ENCODE data around the gene WDR53.
"Not testable (repeated sequence)": the region's sequence is repeated elsewhere in the genome, so short reads cannot be mapped to it uniquely, and the experiment has no call there.

The WDR53 gene

DNA sequence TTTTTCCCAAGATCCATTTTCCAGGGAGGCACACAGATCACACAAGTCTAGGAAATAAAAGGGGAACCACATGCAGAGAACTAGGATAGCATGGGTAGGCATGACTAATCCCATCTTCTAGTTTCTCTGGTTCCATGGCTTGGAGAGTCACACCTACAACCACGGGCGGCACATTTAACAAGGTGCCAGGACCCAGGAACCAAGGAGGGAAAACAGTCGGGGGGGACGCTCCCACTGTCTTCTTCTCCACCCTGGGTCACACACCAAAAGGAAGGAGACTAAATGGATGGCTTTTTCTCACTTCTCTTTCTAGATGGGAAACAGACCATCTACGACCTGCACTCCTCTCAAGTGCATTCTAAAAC is 48.7 kb downstream of the WDR53 start:
- no peak for DNase-seq (ENCODE audit: insufficient read length, low spot score)
- TF ChIP-seq POLR2AphosphoS5 (IDR thresholded peaks at IDR 0.05; ENCODE audit: low read depth, low read length) = no peak
- FAIRE-seq = no peak

GRCh38 chr3:196518966-196519717 is 49.2 kb downstream of the WDR53 start:
- peak; percentile 54 for FAIRE-seq
- no peak for DNase-seq (ENCODE audit: insufficient read length, low spot score)
- TF ChIP-seq POLR2A (IDR thresholded peaks at IDR 0.05; ENCODE audit: low read depth, low read length) (no peak), POU2F2 (IDR thresholded peaks at IDR 0.05; ENCODE audit: low read depth, low read length) (no peak), POLR2AphosphoS5 (IDR thresholded peaks at IDR 0.05; ENCODE audit: low read depth, low read length) (no peak), PAX5 (IDR thresholded peaks at IDR 0.05; ENCODE audit: insufficient read depth, low read length, severe bottlenecking) (no peak), SPI1 (IDR thresholded peaks at IDR 0.05; ENCODE audit: low read depth, low read length) (no peak), TAF1 (IDR thresholded peaks at IDR 0.05; ENCODE audit: low read depth, low read length) (no peak)

GRCh38 chr3:196517919-196518318 is 50.4 kb downstream of the WDR53 start:
- FAIRE-seq (no peak), DNase-seq (ENCODE audit: insufficient read length, low spot score) (no peak)
- no peak for TF ChIP-seq POU2F2 (IDR thresholded peaks at IDR 0.05; ENCODE audit: low read depth, low read length)
- TF ChIP-seq SPI1 (IDR thresholded peaks at IDR 0.05; ENCODE audit: low read depth, low read length) = no peak
- no peak for TF ChIP-seq TAF1 (IDR thresholded peaks at IDR 0.05; ENCODE audit: low read depth, low read length)
- no peak for TF ChIP-seq POLR2AphosphoS5 (IDR thresholded peaks at IDR 0.05; ENCODE audit: low read depth, low read length)
- TF ChIP-seq PAX5 (IDR thresholded peaks at IDR 0.05; ENCODE audit: insufficient read depth, low read length, severe bottlenecking) = no peak
- no peak for TF ChIP-seq POLR2A (IDR thresholded peaks at IDR 0.05; ENCODE audit: low read depth, low read length)

DNA sequence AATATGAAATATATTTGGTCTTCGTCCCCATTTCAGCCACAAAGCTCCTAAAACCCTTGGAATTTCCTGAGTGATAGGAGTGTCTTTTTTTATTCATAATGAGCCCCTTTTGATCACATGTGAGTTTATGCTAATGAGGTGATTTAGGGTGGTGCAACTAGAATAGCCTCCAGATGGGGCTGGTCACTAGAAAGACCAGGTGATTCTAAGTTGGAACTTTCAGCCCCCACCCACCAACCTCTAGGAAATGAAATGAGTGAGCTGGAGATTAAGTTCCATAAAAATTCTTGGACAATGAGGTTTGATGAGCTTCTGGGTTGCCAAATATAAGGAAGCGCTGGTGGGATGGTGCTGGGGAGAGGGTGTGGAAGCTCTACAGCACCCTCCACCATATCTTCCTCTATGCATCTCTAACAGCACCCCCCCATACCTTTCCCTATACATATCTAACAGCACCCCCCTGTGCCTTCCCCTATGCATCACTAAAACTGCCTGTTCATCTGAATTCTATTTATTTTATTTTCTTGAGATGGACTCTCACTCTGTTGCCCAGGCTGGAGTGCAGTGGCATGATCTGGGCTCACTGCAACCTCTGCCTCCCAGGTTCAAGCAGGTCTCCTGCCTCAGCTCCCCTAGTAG is 51.1 kb downstream of the WDR53 start:
- DNase-seq (ENCODE audit: insufficient read length, low spot score) (no peak), FAIRE-seq (no peak)

GRCh38 chr3:196514913-196515621 is 53.3 kb downstream of the WDR53 start, which contains the start of gene SMCO1:
SMCO1 (minus strand) TSS chr3:196515346; CDS start chr3:196515209, 137 bp downstream.
- FAIRE-seq (no peak), DNase-seq (ENCODE audit: insufficient read length, low spot score) (no peak)
- TF ChIP-seq PAX5 (IDR thresholded peaks at IDR 0.05; ENCODE audit: insufficient read depth, low read length, severe bottlenecking) (no peak), POU2F2 (IDR thresholded peaks at IDR 0.05; ENCODE audit: low read depth, low read length) (no peak), TAF1 (IDR thresholded peaks at IDR 0.05; ENCODE audit: low read depth, low read length) (no peak), SPI1 (IDR thresholded peaks at IDR 0.05; ENCODE audit: low read depth, low read length) (no peak), POLR2AphosphoS5 (IDR thresholded peaks at IDR 0.05; ENCODE audit: low read depth, low read length) (no peak), POLR2A (IDR thresholded peaks at IDR 0.05; ENCODE audit: low read depth, low read length) (no peak)

More for the DNA sequence above, 51.1 kb downstream of the WDR53 start:
- TF ChIP-seq PAX5 (IDR thresholded peaks at IDR 0.05; ENCODE audit: insufficient read depth, low read length, severe bottlenecking) = no peak
- no peak for TF ChIP-seq TAF1 (IDR thresholded peaks at IDR 0.05; ENCODE audit: low read depth, low read length)
- TF ChIP-seq POLR2AphosphoS5 (IDR thresholded peaks at IDR 0.05; ENCODE audit: low read depth, low read length) = no peak
- no peak for TF ChIP-seq POU2F2 (IDR thresholded peaks at IDR 0.05; ENCODE audit: low read depth, low read length)
- TF ChIP-seq SPI1 (IDR thresholded peaks at IDR 0.05; ENCODE audit: low read depth, low read length) = no peak
- no peak for TF ChIP-seq POLR2A (IDR thresholded peaks at IDR 0.05; ENCODE audit: low read depth, low read length)

DNA sequence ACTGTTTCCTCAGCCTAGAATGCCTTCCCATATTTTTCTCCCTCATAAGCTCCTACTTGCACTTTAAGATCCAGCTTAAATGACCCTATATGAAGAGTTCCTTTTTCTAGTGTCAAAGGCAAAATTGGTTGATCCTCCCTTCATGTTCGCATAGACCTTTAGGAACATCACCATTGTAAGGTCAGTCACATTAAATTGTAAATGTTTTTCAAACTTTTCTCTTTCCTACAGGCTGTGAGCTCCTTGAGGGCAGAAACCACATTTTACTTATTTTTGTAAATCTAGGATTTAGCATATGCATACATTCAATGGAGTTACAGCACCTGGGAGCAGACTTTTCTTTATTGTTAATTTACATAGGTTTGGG is 54.0 kb downstream of the WDR53 start:
- DNase-seq (ENCODE audit: insufficient read length, low spot score) (no peak), FAIRE-seq (no peak)
- TF ChIP-seq TAF1 (IDR thresholded peaks at IDR 0.05; ENCODE audit: low read depth, low read length) (no peak), PAX5 (IDR thresholded peaks at IDR 0.05; ENCODE audit: insufficient read depth, low read length, severe bottlenecking) (no peak), POLR2AphosphoS5 (IDR thresholded peaks at IDR 0.05; ENCODE audit: low read depth, low read length) (no peak), POU2F2 (IDR thresholded peaks at IDR 0.05; ENCODE audit: low read depth, low read length) (no peak), SPI1 (IDR thresholded peaks at IDR 0.05; ENCODE audit: low read depth, low read length) (no peak), POLR2A (IDR thresholded peaks at IDR 0.05; ENCODE audit: low read depth, low read length) (no peak)

- no peak for DNase-seq (ENCODE audit: insufficient read length, low spot score)
- TF ChIP-seq PAX5 (IDR thresholded peaks at IDR 0.05; ENCODE audit: insufficient read depth, low read length, severe bottlenecking) = no peak
- no peak for TF ChIP-seq SPI1 (IDR thresholded peaks at IDR 0.05; ENCODE audit: low read depth, low read length)
- TF ChIP-seq TAF1 (IDR thresholded peaks at IDR 0.05; ENCODE audit: low read depth, low read length) = no peak
- TF ChIP-seq POU2F2 (IDR thresholded peaks at IDR 0.05; ENCODE audit: low read depth, low read length) = no peak
- no peak for TF ChIP-seq POLR2AphosphoS5 (IDR thresholded peaks at IDR 0.05; ENCODE audit: low read depth, low read length)
- no peak for TF ChIP-seq POLR2A (IDR thresholded peaks at IDR 0.05; ENCODE audit: low read depth, low read length)
- FAIRE-seq = peak; percentile 76
These were observed 54.5 kb downstream of the WDR53 start for GRCh38 chr3:196513697-196514349.

GRCh38 chr3:196511646-196512425 is 56.5 kb downstream of the WDR53 start:
- DNase-seq (ENCODE audit: insufficient read length, low spot score); FAIRE-seq: not testable (repeated sequence)

GRCh38 chr3:196511108-196511507 is 57.2 kb downstream of the WDR53 start:
- not testable (repeated sequence) for FAIRE-seq; DNase-seq (ENCODE audit: insufficient read length, low spot score)
